ENCODE data around the gene HSD17B12.
A peak's percentile ranks its signal among the peaks of the same experiment; 100 is the strongest.

Gene HSD17B12

DNA sequence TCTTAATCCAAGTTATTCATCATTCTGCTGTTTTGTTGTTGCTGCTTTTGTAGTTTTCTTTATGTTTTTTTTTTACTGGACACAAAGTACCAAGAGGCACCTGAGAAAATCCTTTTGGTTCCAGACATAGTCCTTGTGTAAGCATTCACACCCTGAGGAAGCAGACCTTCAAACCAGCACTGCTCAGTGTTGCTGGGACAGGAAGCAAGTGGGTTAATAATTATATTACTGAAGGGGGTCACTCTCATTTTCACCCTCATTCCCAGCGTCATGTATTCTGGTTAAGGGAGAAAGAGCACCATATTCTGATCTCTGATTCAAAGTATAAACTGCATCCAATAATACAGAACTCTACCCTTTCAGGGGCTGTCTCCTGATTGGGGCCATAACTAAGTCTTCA, 194.2 kb downstream of the HSD17B12 start:
- no peak for DNase-seq

GRCh38 chr11:43879789-43880639, 199.5 kb downstream of the HSD17B12 start:
- no peak for DNase-seq

DNA sequence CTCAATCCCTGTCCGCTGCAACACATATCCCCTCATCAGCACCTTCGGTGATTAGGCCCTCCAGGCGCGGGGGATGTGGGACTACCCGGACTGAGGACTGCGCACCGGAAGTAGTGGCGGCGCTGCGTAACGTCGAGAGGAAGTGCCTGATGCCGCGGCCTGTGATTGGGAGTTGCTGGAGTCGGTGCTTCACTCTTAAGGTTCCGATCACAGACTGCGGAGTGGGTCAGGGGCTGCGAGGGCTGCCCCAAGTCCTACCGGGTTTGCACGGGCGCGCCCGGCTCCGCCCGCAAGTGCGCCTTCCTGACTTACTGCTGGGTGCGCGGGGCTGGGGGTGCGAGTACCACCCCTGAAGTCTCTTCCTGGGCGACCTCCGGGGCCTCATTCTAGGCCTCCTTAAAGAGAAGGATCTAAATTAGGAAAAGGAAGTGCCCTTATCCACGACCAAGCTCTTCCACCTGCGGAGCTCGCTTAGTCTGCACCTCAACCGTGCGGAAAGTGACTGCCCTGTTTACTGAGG, 200.2 kb downstream of the HSD17B12 start, which contains the start of gene ALKBH3:
Gene ALKBH3, plus strand, starts transcription at position 192 of the 520 bp plus-strand sequence. CDS start 1,822 bp downstream, outside the sequence.
- peak; percentile 73 for DNase-seq

DNA sequence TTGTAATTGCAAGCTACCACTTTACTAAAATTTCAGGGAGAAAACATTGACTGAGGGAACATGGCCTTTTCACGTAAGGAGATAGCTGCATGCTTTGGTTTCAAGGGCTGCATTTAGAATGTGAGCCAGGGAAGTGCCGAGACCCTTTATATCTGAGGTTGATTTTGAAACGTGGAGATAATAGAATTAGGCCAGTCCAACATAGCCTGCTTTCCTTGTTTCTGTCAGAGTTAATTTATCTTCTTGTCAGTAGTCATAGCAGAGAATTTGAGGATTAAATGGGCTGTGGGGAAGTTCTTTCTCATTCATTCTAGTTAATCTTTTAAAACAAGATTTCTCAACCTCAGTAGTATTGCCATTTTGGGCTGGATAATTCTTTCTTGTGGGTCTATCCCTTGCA, 212.3 kb downstream of the HSD17B12 start:
- DNase-seq: no peak

DNA sequence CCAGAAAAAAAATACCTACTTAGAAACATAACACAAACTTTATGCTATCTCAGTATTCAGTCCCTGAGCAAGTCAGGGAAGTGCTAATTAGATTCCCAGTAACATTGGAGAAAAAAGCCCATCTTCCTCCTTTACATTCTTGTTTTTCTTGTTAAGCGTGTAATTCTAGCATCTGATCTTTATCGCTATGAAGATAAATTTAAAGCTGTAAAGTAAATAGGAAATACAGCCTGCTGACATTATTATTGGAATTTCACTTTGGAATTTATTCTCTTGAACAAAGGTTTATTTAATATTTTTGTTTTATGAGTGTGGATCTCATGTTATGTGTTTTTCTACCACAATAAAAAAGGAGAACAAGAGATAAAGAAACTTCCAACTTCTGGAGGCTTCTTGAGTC, 214.0 kb downstream of the HSD17B12 start:
- DNase-seq: no peak

DNA sequence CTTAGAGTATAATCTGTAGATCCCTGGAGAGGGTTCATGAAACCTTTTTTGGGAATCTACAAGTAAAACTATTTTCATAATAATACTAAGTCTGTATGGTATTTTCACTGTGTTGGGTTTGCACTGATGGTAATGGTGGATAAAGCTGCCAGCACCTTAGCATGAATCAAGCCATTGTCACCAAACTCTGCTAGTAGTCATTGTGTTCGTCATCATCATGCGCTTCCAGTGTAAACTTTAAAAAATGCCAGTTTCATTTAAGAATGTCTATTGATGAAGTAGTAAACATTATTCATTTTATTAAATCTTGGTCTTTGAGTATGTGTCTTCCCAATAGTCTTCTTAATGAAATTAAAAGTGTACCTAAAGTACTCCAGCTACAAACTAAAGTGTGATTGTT, 215.1 kb downstream of the HSD17B12 start:
- DNase-seq: no peak

GRCh38 chr11:43898574-43898973, 218.0 kb downstream of the HSD17B12 start:
- no peak for DNase-seq

GRCh38 chr11:43899094-43899493, 218.6 kb downstream of the HSD17B12 start:
- no peak for DNase-seq

DNA sequence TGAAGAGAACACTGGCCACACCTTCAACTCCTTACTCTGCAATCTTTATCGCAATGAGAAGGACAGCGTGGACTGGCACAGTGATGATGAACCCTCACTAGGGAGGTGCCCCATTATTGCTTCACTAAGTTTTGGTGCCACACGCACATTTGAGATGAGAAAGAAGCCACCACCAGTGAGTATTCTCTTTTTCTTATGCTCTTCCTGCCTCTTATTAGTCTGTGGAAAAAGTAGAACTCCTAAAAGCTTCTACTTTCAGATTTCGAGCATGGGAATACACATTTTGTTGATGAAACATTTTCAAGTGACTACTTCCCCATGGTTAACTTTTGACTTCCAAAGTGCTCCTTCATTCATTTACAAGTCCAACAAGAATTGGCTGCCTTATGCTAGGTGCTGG, 221.0 kb downstream of the HSD17B12 start:
- no peak for DNase-seq

DNA sequence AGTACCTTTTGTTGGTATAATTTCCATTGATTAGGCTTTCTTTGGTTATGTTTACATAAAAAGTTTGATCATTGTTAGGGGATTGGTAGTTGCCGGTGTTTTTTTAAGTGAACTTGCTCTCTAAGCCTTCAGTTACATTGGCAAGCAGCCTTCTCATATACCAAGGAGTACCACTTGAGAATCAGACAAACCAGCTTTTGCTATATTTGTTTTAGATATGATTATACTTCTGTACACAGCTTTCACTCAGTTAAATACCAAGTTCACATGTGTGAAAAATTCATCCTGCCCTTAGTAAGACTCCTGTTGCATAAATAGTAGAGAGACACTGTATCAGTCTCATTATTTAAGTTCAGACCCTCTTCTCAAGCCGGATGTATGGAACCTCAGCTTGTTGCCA, 222.5 kb downstream of the HSD17B12 start:
- DNase-seq: no peak

DNA sequence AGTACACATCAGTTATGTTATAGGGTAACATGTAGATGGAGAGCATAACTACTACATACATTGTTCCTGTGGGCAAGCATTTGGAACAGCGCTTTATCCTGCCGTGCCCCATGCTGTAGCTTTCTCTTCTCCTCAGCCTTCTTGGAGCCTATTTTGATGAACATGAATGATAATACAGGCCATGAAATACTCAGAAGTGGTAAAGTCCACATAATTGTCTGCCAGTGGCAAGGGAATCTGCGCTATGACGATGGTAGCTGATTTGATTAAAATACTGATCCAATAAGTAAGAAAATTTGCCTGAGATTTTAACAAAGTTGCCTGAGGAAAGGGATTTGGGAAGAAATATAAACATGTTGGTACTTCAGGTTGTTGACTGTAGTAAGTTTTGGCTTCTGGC, 223.4 kb downstream of the HSD17B12 start:
- no peak for DNase-seq

- DNase-seq: no peak
Measured at GRCh38 chr11:43904742-43905535, 224.4 kb downstream of the HSD17B12 start.

GRCh38 chr11:43905813-43906241, 225.3 kb downstream of the HSD17B12 start:
- no peak for DNase-seq
